NCI-H128 (cell line): ENCODE measurements around the gene BYSL.

Experiments used
- DNase-seq: peaks from one replicate; lab custom pipeline; 2025; ENCODE audit not compliant: unreplicated experiment; lab: John Stamatoyannopoulos, UW

The BYSL gene, protein sequence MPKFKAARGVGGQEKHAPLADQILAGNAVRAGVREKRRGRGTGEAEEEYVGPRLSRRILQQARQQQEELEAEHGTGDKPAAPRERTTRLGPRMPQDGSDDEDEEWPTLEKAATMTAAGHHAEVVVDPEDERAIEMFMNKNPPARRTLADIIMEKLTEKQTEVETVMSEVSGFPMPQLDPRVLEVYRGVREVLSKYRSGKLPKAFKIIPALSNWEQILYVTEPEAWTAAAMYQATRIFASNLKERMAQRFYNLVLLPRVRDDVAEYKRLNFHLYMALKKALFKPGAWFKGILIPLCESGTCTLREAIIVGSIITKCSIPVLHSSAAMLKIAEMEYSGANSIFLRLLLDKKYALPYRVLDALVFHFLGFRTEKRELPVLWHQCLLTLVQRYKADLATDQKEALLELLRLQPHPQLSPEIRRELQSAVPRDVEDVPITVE

DNA sequence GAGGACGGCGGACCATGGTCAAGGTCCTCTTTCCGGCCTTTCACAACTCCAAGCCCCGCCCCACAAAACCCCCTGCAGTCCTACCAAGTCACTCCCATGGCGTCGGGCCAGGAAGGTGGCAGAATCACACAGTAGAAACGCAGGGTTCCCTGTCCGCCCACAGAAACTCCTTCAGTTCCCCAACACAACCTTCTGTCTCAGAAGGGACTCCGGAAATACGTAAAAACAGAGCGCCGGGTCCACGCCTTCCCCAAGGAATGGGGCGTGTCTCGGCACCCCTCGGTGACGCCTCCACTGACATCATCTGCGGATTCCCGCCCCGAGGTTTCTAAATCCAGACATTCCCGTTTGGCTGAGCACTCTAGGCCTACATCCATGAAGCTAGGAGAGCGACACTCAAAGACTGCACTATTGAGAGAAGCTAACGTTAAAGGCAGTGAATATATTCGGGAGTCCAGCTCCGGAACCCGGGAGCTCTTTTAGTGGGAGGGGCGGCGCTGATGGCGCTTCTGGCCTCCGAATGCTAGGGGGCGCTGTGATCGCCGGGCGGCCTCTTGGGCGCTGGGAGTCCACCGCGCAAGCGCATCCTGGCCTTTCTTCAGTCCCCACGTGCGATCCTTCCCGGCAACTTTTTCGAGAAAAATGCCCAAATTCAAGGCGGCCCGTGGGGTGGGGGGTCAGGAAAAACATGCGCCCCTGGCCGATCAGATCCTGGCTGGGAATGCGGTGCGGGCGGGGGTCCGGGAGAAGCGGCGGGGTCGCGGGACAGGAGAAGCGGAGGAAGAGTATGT lies at the start of gene BYSL, which contains the start of gene MED20:
BYSL (plus strand) TSS at position 579 of the 791 bp plus-strand sequence; CDS start at position 643, 64 bp downstream.
MED20 (minus strand) TSS at position 219 of the 791 bp plus-strand sequence; CDS start at position 98, 121 bp downstream.
- DNase-seq: peak; percentile 92

DNA sequence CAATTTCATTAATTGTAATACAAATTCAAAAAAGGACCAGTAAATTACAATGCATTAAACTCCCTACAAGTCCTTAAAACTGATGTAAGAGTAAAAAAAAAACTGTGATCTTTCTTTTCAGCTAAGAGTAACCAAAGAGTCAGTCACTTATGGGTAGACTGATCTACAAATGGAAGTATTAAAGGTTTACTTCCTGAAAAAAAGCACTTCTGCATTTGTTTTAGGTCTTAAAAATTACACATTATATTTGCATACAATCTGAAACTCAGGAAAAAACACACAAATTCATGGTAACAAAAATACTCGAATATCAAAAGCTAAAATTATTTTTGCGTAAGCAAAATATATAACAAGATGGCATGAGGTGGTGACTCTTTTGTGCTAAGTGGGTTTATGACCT lies 49.6 kb upstream of the BYSL start:
- DNase-seq: no peak

- DNase-seq: no peak
Measured at GRCh38 chr6:41872147-41872546, 49.2 kb upstream of the BYSL start.

DNA sequence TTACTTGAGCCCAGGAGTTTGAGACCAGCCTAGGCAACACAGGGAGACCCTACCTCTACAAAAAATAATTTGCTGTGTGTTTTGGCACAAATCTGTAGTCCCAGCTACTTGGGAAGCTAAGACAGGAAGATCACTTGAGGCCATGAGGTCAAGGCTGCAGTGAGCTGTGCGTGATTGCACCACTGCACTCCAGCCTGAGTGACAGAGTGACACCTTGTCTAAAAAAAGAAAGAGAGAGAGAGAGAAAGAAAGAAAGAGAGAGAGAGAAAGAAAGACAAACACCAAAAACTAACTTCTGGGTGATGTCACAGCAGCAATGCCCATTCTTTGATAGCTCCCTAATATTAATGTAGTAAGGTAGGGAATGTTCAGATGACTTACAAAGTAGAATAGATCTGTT lies 46.6 kb upstream of the BYSL start:
- no peak for DNase-seq

GRCh38 chr6:41877051-41877680 lies 44.1 kb upstream of the BYSL start:
- no peak for DNase-seq

- no peak for DNase-seq
Measured at GRCh38 chr6:41878246-41878645, 43.1 kb upstream of the BYSL start.

- DNase-seq: no peak
Measured at GRCh38 chr6:41878961-41879405, 42.3 kb upstream of the BYSL start.

- no peak for DNase-seq
Measured at GRCh38 chr6:41881506-41881905, 39.8 kb upstream of the BYSL start.

- no peak for DNase-seq
Measured at GRCh38 chr6:41884957-41885356, 36.3 kb upstream of the BYSL start.

- DNase-seq: no peak
Measured at GRCh38 chr6:41885930-41886329, 35.4 kb upstream of the BYSL start.

DNA sequence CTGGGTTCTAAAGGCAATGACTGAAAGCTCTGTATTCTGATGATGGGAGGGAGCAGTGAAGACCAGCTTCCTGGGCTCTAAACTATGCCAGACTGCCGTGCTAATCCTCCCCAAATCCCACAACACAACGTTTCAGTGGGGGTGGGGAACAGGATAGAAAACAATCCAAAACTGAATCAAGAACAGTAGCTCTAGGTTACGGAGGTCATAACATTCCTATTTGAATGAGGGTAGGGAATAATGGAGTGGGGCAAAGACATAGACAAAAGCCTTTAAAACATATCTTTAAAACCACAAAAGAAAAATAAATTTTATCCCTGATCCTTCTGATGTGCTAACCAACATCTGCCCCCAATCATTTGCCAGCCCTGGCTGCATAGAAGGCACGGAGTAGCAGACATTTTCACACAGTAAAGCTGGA lies 34.0 kb upstream of the BYSL start:
- DNase-seq: no peak

DNA sequence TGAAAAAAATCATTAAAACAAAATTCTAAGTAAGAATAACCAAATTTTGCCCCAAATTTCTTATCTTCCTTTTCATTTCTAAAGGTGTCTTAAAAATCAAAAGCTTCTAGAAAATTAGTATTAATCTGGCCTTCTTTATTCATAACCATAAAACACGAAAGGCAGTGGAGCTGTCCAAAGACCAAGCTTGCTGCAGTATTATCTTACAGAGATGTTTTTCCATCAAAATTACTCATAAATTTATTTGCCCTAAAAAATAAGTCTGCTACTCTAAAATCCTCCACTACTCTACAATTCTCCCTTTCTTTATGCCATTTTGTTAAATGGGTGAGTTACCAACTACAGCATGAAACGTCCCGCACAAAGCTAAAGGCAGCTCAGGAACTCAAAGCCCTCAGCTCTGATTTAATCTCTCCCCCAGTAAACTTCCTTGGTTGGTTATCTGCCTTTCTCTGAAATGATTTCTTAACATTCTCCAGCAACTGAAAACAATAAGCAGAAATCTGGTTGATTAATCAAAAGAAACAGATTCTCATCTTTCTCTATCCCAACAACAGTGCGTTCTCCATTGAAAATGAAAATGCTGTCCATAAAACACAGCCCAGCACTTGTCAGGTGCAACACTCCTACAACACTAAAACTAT lies 28.3 kb upstream of the BYSL start:
- no peak for DNase-seq

GRCh38 chr6:41894366-41895299 lies 26.7 kb upstream of the BYSL start:
- DNase-seq: no peak

- DNase-seq: peak; percentile 63
Measured at GRCh38 chr6:41895300-41896233, 25.7 kb upstream of the BYSL start, which contains the start of gene USP49. Gene USP49, minus strand, starts transcription at chr6:41895375. Its CDS starts 88,392 bp downstream, at chr6:41806983.

- DNase-seq: no peak
Measured at GRCh38 chr6:41896281-41896680, 25.0 kb upstream of the BYSL start.

DNA sequence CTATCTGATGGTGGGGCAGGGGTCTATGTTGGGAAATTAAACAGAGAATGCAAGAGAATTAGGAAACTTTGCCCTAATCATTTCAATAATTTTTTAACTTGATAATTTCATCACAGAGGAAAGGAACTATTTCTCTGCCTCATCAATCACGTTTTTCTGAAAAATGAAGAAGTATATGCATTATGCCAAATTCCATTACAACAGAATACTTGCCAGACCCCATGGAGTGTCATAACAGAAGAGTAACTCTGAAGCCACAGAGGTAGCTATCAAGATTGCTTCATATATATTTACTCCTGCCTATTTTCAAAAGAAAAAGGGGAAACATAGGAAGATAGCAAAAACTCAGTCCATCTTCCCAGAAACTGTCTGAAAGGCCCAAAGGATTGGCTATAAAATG lies 20.4 kb upstream of the BYSL start:
- DNase-seq: no peak

GRCh38 chr6:41901882-41902519 lies 19.3 kb upstream of the BYSL start:
- no peak for DNase-seq

GRCh38 chr6:41909727-41910126 lies 11.6 kb upstream of the BYSL start:
- DNase-seq: no peak
